IMR-90 (cell line): ENCODE data around the gene PACSIN2. TPM values are rescaled to one million over a fixed set of nuclear protein-coding genes. Genes with fewer than 3 reads are reported as not detected.

Experiments used
- ATAC-seq: fragments of 200-7000 bp; cut with Tn5 transposase; 2 replicates; pipeline ENCODE4 v1.9.1; 2020; ENCODE audit warnings: low read depth, mild to moderate bottlenecking, moderate library complexity
- BruUV-seq: library from RNA; stranded (reverse); fragments of 400-500 nt; replicated peaks from 2 replicates; lab custom pipeline; 2021; lab: Mats Ljungman, UMichigan
- CTCF ChIA-PET: fragments of 300-600 bp; formaldehyde crosslinking; extraction: SDS; loops from one replicate; lab custom pipeline; 2021; ENCODE audit warnings: antibody characterized with exemption; lab: Yijun Ruan, JAX
- POLR2A ChIA-PET: fragments of 300-600 bp; sonication (Branson Sonifier 250); formaldehyde crosslinking; loops from one replicate; lab custom pipeline; 2022; ENCODE audit warnings: antibody characterized with exemption; ENCODE audit not compliant: unreplicated experiment; lab: Charles Lee
- DNase-seq: peaks from one replicate; pipeline ENCODE4 v3.0.0; 2013
- H2AFZ ChIP-seq: replicated peaks from 2 replicates; pipeline ENCODE3; 2013; ENCODE audit warnings: low read length, mild to moderate bottlenecking; ENCODE audit not compliant: poor library complexity
- H2AK5ac ChIP-seq: 2 replicates; pipeline ENCODE4 v1.6.1; 2013; ENCODE audit warnings: low read depth, low read length, inconsistent platforms
- H2AK9ac ChIP-seq: replicated peaks from 2 replicates; pipeline ENCODE3; 2013; ENCODE audit warnings: mild to moderate bottlenecking, low read depth, low read length, moderate library complexity; ENCODE audit not compliant: poor library complexity
- H2BK120ac ChIP-seq: 2 replicates; pipeline ENCODE4 v1.6.1; 2013; ENCODE audit warnings: low read depth, low read length, inconsistent platforms
- H2BK15ac ChIP-seq: 3 replicates; pipeline ENCODE4 v1.6.1; 2013; ENCODE audit warnings: low read depth, low read length, inconsistent platforms
- H2BK20ac ChIP-seq: 2 replicates; pipeline ENCODE4 v1.6.1; 2013; ENCODE audit warnings: low read depth, mild to moderate bottlenecking, inconsistent platforms, low read length, moderate library complexity
- H2BK5ac ChIP-seq: 2 replicates; pipeline ENCODE4 v1.6.1; 2013; ENCODE audit warnings: mild to moderate bottlenecking, low read depth, low read length, inconsistent platforms; ENCODE audit not compliant: poor library complexity, severe bottlenecking
- H3K14ac ChIP-seq: replicated peaks from 2 replicates; pipeline ENCODE4 v1.6.1; 2013; ENCODE audit warnings: low read depth, low read length, inconsistent platforms
- H3K18ac ChIP-seq: 2 replicates; pipeline ENCODE4 v1.6.1; 2013; ENCODE audit warnings: low read depth, low read length, control low read depth
- H3K23ac ChIP-seq: 2 replicates; pipeline ENCODE4 v1.6.1; 2013; ENCODE audit warnings: low read depth, low read length, inconsistent platforms
- H3K27ac ChIP-seq: 2 replicates; pipeline ENCODE4 v1.5.1; 2013; ENCODE audit warnings: mild to moderate bottlenecking, control low read depth, low read length; ENCODE audit not compliant: insufficient read depth
- H3K27me3 ChIP-seq: 2 replicates; pipeline ENCODE4 v1.6.1; 2013; ENCODE audit warnings: low read length; ENCODE audit not compliant: control insufficient read depth, insufficient read depth
- H3K36me3 ChIP-seq: 2 replicates; pipeline ENCODE4 v1.6.1; 2013; ENCODE audit warnings: low read length, mixed read lengths; ENCODE audit not compliant: control insufficient read depth, insufficient read depth
- H3K4ac ChIP-seq: 2 replicates; pipeline ENCODE4 v1.6.1; 2013; ENCODE audit warnings: low read depth, low read length, inconsistent platforms
- H3K4me1 ChIP-seq: 2 replicates; pipeline ENCODE4 v1.6.1; 2013; ENCODE audit warnings: low read length, mixed read lengths; ENCODE audit not compliant: control insufficient read depth, insufficient read depth
- H3K4me2 ChIP-seq: 2 replicates; pipeline ENCODE4 v1.6.1; 2013; ENCODE audit warnings: low read depth, mild to moderate bottlenecking, control low read depth, low read length, moderate library complexity
- H3K4me3 ChIP-seq: 2 replicates; pipeline ENCODE4 v1.5.1; 2013; ENCODE audit warnings: low read depth, mild to moderate bottlenecking, control low read depth, low read length, moderate library complexity; ENCODE audit not compliant: insufficient read depth
- H3K56ac ChIP-seq: 2 replicates; pipeline ENCODE4 v1.6.1; 2013; ENCODE audit warnings: low read length, inconsistent platforms; ENCODE audit not compliant: insufficient read depth; ENCODE audit errors: extremely low read depth
- H3K79me1 ChIP-seq, 2 experiments: 2 replicates each; pipeline ENCODE4 v1.6.1; 2013; ENCODE audit warnings: low read length in 2 of 2, inconsistent platforms in 1 of 2, low read depth in 1 of 2
- H3K9ac ChIP-seq: 2 replicates; pipeline ENCODE4 v1.6.1; 2013; ENCODE audit warnings: low read depth, low read length, control low read depth
- H3K9me1 ChIP-seq: 2 replicates; pipeline ENCODE4 v1.6.1; 2013; ENCODE audit warnings: low read length, inconsistent platforms; ENCODE audit not compliant: insufficient read depth
- H3K9me3 ChIP-seq: 2 replicates; pipeline ENCODE4 v1.6.1; 2013; ENCODE audit warnings: low read length; ENCODE audit not compliant: control insufficient read depth, insufficient read depth
- H4K20me1 ChIP-seq: 2 replicates; pipeline ENCODE4 v1.6.1; 2013; ENCODE audit warnings: low read length, inconsistent platforms; ENCODE audit not compliant: insufficient read depth
- H4K5ac ChIP-seq: 2 replicates; pipeline ENCODE4 v1.6.1; 2013; ENCODE audit warnings: mild to moderate bottlenecking, low read depth, low read length, control low read depth
- H4K8ac ChIP-seq, 2 experiments: 2 replicates each; pipeline ENCODE4 v1.6.1; 2013; ENCODE audit warnings: low read depth in 2 of 2, low read length in 2 of 2, control low read depth in 1 of 2, inconsistent platforms in 1 of 2
- H4K91ac ChIP-seq: 2 replicates; pipeline ENCODE4 v1.6.1; 2013; ENCODE audit warnings: low read depth, low read length, inconsistent platforms; ENCODE audit not compliant: insufficient read depth
- BHLHE40 ChIP-seq: fragments of 150-350 bp; IDR thresholded peaks from 2 replicates; pipeline ENCODE4 v1.6.1; 2016; ENCODE audit warnings: mild to moderate bottlenecking, low read depth, low read length
- CEBPB ChIP-seq: IDR thresholded peaks from 2 replicates; pipeline ENCODE4 v1.6.1; 2012; ENCODE audit warnings: low read depth, low read length, improper control_type of control experiment
- CHD1 ChIP-seq: IDR thresholded peaks from 2 replicates; pipeline ENCODE4 v1.6.1; 2012; ENCODE audit warnings: low read depth, low read length, improper control_type of control experiment
- FOS ChIP-seq: fragments of 150-350 bp; IDR thresholded peaks from 2 replicates; pipeline ENCODE4 v1.6.1; 2016; ENCODE audit warnings: low read depth, low read length
- MAFK ChIP-seq: IDR thresholded peaks from 2 replicates; pipeline ENCODE4 v1.6.1; 2012; ENCODE audit warnings: low read depth, low read length, improper control_type of control experiment
- MAZ ChIP-seq: IDR thresholded peaks from 2 replicates; pipeline ENCODE4 v1.6.1; 2012; ENCODE audit warnings: low read depth, mild to moderate bottlenecking, low read length, improper control_type of control experiment, moderate library complexity, borderline replicate concordance
- NFE2L2 ChIP-seq: fragments of 150-350 bp; IDR thresholded peaks from 2 replicates; pipeline ENCODE4 v1.6.1; 2016; ENCODE audit warnings: low read depth, mild to moderate bottlenecking, low read length
- POLR2A ChIP-seq: IDR thresholded peaks from 2 replicates; pipeline ENCODE4 v1.6.1; 2012; ENCODE audit warnings: mild to moderate bottlenecking, low read depth, low read length
- RAD21 ChIP-seq: IDR thresholded peaks from 2 replicates; pipeline ENCODE4 v1.6.1; 2012; ENCODE audit warnings: low read length, improper control_type of control experiment
- RCOR1 ChIP-seq: IDR thresholded peaks from 2 replicates; pipeline ENCODE4 v1.6.1; 2012; ENCODE audit warnings: mild to moderate bottlenecking, low read length, improper control_type of control experiment; ENCODE audit not compliant: insufficient replicate concordance
- RFX5 ChIP-seq: IDR thresholded peaks from 2 replicates; pipeline ENCODE4 v1.8.0; 2012; ENCODE audit warnings: low read depth, mild to moderate bottlenecking, low read length, moderate library complexity
- SMC3 ChIP-seq: fragments of 150-350 bp; IDR thresholded peaks from 2 replicates; pipeline ENCODE4 v1.6.1; 2016; ENCODE audit warnings: low read depth, mild to moderate bottlenecking, antibody characterized with exemption, low read length, moderate library complexity
- USF2 ChIP-seq: fragments of 150-350 bp; IDR thresholded peaks from 2 replicates; pipeline ENCODE4 v1.6.1; 2017; ENCODE audit warnings: mild to moderate bottlenecking, antibody characterized with exemption, low read length, low read depth
- dilution Hi-C: fragments of 300-500 bp; cut with HindIII; formaldehyde crosslinking; loops from one replicate; pipeline ENCODE4 v1.14.3; 2018; ENCODE audit warnings: low sequenced_read_pairs; ENCODE audit not compliant: unreplicated experiment
- in situ Hi-C: fragments of 300-500 bp; cut with MboI; formaldehyde crosslinking; loops from 3 replicates; pipeline ENCODE4 v1.14.3; 2019; ENCODE audit warnings: low sequenced_read_pairs, inconsistent platforms, mixed read lengths
- intact Hi-C: fragments of 100-400 bp; cut with micrococcal nuclease; formaldehyde crosslinking; loops from 2 replicates; pipeline ENCODE4 v1.10.0; 2022
- polyA plus RNA-seq, 3 experiments: library from polyadenylated mRNA; depleted of rRNA; stranded (reverse); fragments of >200 nt; gene quantifications; 2 replicates each; pipeline ENCODE4 v1.2.3, GENCODE V29; 2012; ENCODE audit warnings: low replicate concordance in 1 of 3
- total RNA-seq: library from RNA; depleted of rRNA; stranded (reverse); fragments of >200 nt; gene quantifications from 2 replicates; pipeline ENCODE4 v1.2.3, GENCODE V29; 2012

The PACSIN2 gene
- total and polyA plus RNA-seq, 2 of the 4 experiments (the other 2 are of a cell fraction): 85.0 to 118 TPM

DNA sequence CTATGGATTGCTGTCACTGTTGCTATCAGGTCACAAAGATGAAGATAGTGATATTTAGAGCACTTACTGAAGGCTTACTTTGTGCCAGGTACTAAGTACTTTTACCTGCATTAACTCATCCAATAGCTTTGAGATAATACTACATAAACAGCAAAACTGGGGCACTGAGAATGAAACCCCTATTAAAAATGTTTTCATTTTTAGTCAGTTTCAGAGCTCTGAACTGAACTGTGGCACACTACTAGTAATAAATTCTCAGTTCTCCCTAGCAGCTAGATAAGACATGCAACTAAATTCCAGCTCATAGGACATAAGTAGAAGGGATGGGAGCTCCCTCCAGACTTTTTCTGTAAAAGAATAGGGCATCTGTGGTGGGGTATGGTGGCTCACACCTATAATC lies 181.8 kb downstream of the PACSIN2 start:
- Histone ChIP-seq H2BK15ac (no peak overlapping the region), H3K4ac (no peak overlapping the region), H3K56ac (no peak overlapping the region), H2BK120ac (no peak overlapping the region), H3K27me3 (no peaks in the 10 kb centered on the region), H2AFZ (no peak overlapping the region), H4K20me1 (peaks cover 8% of the 10 kb centered on the region; the same call in 1 of the 2 replicates), H3K4me3 (no peak overlapping the region), H3K36me3 (peaks cover 47% of the 10 kb centered on the region), H2BK5ac (no peak overlapping the region), H3K9ac (no peak overlapping the region), H2BK20ac (no peak overlapping the region), H3K4me2 (no peak overlapping the region), H2AK9ac (no peak overlapping the region), H4K91ac (no peak overlapping the region), H2AK5ac (no peak overlapping the region), H3K4me1 (no peaks in the 10 kb centered on the region), H3K9me1 (no peaks in the 10 kb centered on the region), H4K8ac (no peak overlapping the region), H3K18ac (no peak overlapping the region), H3K9me3 (no peaks in the 10 kb centered on the region), H3K27ac (no peak overlapping the region), H3K79me1 (peaks cover 25 to 36% of the 10 kb centered on the region in 2 experiments), H4K5ac (no peak overlapping the region), H3K14ac (no peak overlapping the region), H3K23ac (no peak overlapping the region)
- DNase-seq (no peak), ATAC-seq (no peak)
- CTCF ChIA-PET: interaction anchor here (1.5 kb wide), 1 partner anchor 13 kb away, joined by 4 read pairs; no protein-coding TSS in a partner anchor
- dilution Hi-C loops (no loop called here), in situ Hi-C loops (no loop called here), intact Hi-C loops (no loop called here)
- TF ChIP-seq RCOR1 (no peak), SMC3 (no peak), USF2 (no peak), CHD1 (no peak), BHLHE40 (no peak), POLR2A (no peak), RAD21 (no peak), NFE2L2 (no peak), MAZ (no peak), CEBPB (no peak), RFX5 (no peak), MAFK (no peak), FOS (no peak)
- POLR2A ChIA-PET: no interaction called here
- BruUV-seq: no TSS peak
